GM18870 (cell line): ENCODE measurements around the gene ZNF468.
A peak's percentile ranks its signal among the peaks of the same experiment; 100 is the strongest.
"Not testable (repeated sequence)": the region's sequence is repeated elsewhere in the genome, so short reads cannot be mapped to it uniquely, and the experiment has no call there.

Experiments used
- ATAC-seq: cut with Tn5 transposase; IDR thresholded peaks from one replicate; pipeline ENCODE4 v1.9.1; 2021; ENCODE audit warnings: moderate library complexity; ENCODE audit not compliant: unreplicated experiment

Gene ZNF468

DNA sequence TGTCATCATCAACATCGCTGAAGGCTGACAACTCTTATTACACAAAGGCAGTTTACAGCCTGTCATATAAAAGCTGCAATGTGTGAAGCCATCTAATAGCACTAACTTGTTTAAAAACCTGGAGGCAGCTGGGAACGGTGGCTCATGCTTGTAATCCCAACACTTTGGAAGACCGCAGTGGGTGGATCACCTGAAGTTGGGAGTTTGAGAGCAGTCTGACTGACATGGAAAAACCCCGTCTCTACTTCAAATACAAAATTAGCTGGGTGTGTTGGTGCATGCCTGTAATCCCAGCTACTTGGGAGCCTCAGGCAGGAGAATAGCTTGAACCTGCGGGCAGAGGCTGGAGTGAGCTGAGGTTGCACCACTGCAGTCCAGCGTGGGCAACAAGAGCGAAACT is 27.6 kb downstream of the ZNF468 start:
- not testable (repeated sequence) for ATAC-seq

DNA sequence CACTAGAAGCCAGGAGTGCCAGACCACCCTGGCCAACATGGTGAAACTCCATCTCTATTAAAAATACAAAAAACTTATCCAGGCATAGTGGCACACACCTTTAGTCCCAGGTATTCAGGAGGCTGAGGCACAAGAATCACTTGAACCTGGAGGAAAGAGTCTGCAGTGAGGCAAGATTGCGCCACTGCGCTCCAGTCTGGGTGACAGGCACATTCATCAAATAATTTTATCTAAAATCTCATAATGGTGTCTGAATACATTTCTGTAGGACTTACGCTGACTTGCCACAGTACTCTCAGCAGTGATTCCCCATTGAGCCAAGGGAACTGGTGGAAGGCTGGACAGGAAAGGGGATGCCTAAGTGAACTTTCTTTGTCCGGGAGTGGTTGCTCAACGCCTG is 31.7 kb downstream of the ZNF468 start:
- ATAC-seq, result no peak

- no peak for ATAC-seq
Observed at GRCh38 chr19:52823676-52824075, 33.7 kb downstream of the ZNF468 start.

- ATAC-seq, result peak; percentile 55
Observed at GRCh38 chr19:52821204-52821960, 36.0 kb downstream of the ZNF468 start, which contains the start of gene ZNF28. Gene ZNF28, minus strand, starts transcription at chr19:52821633. Its CDS starts 3,675 bp downstream, at chr19:52817958.

DNA sequence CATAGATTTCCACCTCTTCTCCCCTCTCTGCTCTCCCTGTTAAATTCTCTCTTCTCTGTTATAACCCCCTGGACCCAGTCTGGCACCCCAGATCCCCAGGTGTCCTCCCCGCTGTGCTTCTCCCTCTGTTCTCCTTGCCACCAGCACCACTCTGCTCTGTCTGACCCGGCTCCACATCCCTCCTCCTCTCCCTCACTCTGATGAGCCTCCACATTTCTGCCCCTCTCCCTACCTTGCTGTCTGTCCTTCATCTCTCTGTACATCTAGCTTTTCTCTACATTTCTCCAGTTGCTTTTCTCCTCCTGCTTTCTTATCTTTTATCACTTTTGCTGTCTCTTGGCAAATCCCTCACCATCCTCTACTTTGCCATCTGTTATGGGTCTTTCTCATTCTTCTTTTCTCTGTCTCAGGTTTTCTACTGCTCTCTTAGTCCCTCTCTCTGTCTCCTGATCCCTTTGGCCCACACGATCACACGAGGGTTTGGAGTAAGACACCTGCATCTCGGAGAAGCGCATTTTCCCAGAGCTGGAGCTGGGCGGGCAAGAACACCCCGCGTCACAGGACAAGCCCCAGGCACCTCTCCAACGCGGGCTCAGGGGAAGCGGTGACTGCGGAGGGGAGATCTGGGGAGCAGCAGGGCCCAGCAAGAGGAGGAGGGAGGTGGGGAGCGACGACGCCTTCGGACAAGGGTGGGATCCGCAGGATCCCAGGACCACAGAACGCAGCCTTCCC is 36.8 kb downstream of the ZNF468 start:
- ATAC-seq, result peak; percentile 17

DNA sequence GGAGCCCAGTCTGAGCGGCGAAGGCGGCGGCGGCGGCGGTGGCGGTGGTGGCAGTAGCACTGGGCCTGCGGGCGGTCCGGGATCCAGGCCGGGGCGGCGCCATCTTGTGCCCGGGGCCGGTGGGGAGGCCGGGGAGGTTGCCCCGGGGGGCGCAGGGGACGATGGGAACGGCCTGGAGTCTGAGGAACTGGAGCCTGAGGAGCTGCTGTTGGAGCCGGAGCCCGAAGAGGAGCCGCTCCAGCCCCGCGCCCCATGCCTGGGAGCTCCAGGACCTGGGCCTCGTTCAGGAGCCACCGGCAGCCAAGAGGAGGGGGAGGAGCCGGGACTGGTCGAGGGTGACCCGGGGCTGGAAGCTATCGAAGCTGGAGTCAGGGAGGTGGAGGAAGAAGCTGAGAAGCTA is 47.6 kb downstream of the ZNF468 start:
- no peak for ATAC-seq

DNA sequence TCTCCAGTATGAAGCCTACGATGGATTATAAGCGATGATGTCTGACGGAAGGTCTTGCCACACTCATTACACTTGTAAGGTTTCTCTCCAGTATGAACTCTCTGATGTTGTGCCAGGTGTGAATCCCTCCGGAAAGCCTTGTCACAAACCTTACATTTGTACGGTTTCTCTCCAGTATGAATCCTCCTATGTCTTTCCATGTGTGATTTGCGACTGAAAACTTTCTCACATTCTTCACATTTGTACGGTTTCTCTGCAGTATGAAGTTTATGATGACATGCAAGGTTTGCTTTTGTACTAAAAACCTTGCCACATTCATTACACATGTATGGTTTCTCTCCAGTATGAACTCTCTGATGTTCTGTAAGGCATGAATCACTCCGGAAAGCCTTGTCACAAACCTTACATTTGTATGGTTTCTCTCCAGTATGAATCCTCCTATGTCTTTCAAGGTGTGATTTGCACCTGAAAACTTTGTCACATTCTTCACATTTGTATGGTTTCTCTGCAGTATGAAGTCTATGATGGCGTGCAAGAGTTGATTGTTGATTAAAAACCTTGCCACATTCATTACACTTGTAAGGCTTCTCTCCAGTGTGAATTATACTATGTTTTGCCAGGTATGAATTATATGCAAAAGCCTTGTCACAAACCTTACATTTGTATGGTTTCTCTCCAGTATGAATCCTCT is 57.3 kb downstream of the ZNF468 start:
- ATAC-seq, result not testable (repeated sequence)

GRCh38 chr19:52789440-52789839 is 68.0 kb downstream of the ZNF468 start:
- ATAC-seq, result no peak
